ENCODE results near the gene EMC6.

Gene EMC6

GRCh38 chr17:3681057-3681456 lies 12.4 kb downstream of the EMC6 start:
- no peak overlapping the region for H2AFZ ChIP-seq (ENCODE audit: low read depth, low read length)
- H3K4me1 ChIP-seq (ENCODE audit: insufficient read depth, low read length): no peaks in the 10 kb centered on the region
- no peaks in the 10 kb centered on the region; the same call in 1 of the 2 replicates for H4K20me1 ChIP-seq (ENCODE audit: insufficient read depth, low read length)
- H3K9me3 ChIP-seq (ENCODE audit: insufficient read depth, low read length, severe bottlenecking): no peaks in the 10 kb centered on the region
- H3K27ac ChIP-seq (ENCODE audit: low read length): no peak overlapping the region
- no peak overlapping the region for H3K4me3 ChIP-seq (ENCODE audit: low read depth in 1 of 2, low read length in 2 of 2)
- TF ChIP-seq, protein P1, sequence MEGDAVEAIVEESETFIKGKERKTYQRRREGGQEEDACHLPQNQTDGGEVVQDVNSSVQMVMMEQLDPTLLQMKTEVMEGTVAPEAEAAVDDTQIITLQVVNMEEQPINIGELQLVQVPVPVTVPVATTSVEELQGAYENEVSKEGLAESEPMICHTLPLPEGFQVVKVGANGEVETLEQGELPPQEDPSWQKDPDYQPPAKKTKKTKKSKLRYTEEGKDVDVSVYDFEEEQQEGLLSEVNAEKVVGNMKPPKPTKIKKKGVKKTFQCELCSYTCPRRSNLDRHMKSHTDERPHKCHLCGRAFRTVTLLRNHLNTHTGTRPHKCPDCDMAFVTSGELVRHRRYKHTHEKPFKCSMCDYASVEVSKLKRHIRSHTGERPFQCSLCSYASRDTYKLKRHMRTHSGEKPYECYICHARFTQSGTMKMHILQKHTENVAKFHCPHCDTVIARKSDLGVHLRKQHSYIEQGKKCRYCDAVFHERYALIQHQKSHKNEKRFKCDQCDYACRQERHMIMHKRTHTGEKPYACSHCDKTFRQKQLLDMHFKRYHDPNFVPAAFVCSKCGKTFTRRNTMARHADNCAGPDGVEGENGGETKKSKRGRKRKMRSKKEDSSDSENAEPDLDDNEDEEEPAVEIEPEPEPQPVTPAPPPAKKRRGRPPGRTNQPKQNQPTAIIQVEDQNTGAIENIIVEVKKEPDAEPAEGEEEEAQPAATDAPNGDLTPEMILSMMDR (IDR thresholded peaks at IDR 0.05; ENCODE audit: borderline replicate concordance, extremely low read depth, low read length, poor library complexity, severe bottlenecking): no peak
- TF ChIP-seq EZH2 (IDR thresholded peaks at IDR 0.05; ENCODE audit: borderline replicate concordance, low read depth, low read length, severe bottlenecking): no peak
- H3K27me3 ChIP-seq (ENCODE audit: insufficient read depth, low read length, poor library complexity): no peaks in the 10 kb centered on the region
- H3K4me2 ChIP-seq (ENCODE audit: insufficient read depth, low read length): no peak overlapping the region
- no peak overlapping the region for H3K9ac ChIP-seq (ENCODE audit: low read depth, low read length)
- DNase-seq: no peak
- ATAC-seq (ENCODE audit: insufficient read depth, low read depth): no peak
- H3K79me2 ChIP-seq (ENCODE audit: insufficient read depth, low read length): no peaks in the 10 kb centered on the region
- H3K36me3 ChIP-seq (ENCODE audit: insufficient read depth, low read length): no peaks in the 10 kb centered on the region

DNA sequence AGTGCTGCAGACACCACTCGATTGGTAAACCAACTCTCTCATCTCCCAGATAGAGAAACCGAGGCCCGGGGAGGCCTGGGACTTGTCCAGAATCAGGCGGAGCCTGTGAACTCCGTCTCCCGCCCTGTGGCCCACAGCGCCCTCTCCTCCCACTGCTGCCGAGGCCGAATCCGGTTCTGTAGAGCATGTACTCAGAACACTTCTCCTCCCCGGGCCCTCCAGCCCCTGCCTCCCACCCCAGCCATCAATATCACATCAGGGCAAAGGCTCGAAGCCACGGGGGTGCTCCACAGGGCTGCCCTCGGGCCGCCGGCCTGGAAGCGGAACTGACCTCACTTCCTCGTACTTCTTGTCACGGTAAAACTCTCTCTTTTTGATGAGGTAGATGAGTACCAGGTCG lies 13.0 kb downstream of the EMC6 start:
- Histone ChIP-seq H3K4me3 (ENCODE audit: low read depth in 1 of 2, low read length in 2 of 2) (no peak overlapping the region), H3K27me3 (ENCODE audit: insufficient read depth, low read length, poor library complexity) (no peaks in the 10 kb centered on the region), H3K4me2 (ENCODE audit: insufficient read depth, low read length) (no peak overlapping the region), H3K36me3 (ENCODE audit: insufficient read depth, low read length) (no peaks in the 10 kb centered on the region), H3K9ac (ENCODE audit: low read depth, low read length) (no peak overlapping the region), H2AFZ (ENCODE audit: low read depth, low read length) (no peak overlapping the region), H4K20me1 (ENCODE audit: insufficient read depth, low read length) (no peaks in the 10 kb centered on the region; the same call in 1 of the 2 replicates), H3K27ac (ENCODE audit: low read length) (no peak overlapping the region), H3K4me1 (ENCODE audit: insufficient read depth, low read length) (no peaks in the 10 kb centered on the region), H3K79me2 (ENCODE audit: insufficient read depth, low read length) (no peaks in the 10 kb centered on the region), H3K9me3 (ENCODE audit: insufficient read depth, low read length, severe bottlenecking) (no peaks in the 10 kb centered on the region)
- TF ChIP-seq, protein P1 (IDR thresholded peaks at IDR 0.05; ENCODE audit: borderline replicate concordance, extremely low read depth, low read length, poor library complexity, severe bottlenecking): no peak
- TF ChIP-seq EZH2 (IDR thresholded peaks at IDR 0.05; ENCODE audit: borderline replicate concordance, low read depth, low read length, severe bottlenecking): no peak
- no peak for ATAC-seq (ENCODE audit: insufficient read depth, low read depth)
- DNase-seq: no peak

DNA sequence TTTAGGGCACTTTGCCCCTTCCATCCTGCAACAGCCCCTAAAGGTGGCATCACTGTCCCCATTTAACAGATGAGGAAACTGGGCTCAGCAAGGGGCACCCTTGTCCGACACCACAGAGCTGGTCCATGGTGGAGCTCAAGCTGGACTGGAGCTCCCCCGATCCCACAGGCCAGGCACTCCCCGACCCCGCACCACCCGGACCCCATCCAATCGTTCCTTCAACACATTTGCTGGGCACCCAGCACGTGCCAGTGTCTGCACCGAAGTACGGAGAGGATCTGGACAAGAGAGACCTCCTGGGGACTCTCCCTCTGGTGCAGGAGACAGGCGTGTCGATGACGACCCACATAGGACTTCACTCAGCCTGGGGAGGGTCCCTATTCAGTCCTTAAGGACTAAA lies 13.4 kb downstream of the EMC6 start:
- H3K27ac ChIP-seq (ENCODE audit: low read length): no peak overlapping the region

More for the DNA sequence above, 13.4 kb downstream of the EMC6 start:
- H3K4me1 ChIP-seq (ENCODE audit: insufficient read depth, low read length): no peaks in the 10 kb centered on the region
- no peak overlapping the region for H2AFZ ChIP-seq (ENCODE audit: low read depth, low read length)
- no peaks in the 10 kb centered on the region for H3K79me2 ChIP-seq (ENCODE audit: insufficient read depth, low read length)
- no peaks in the 10 kb centered on the region; the same call in 1 of the 2 replicates for H4K20me1 ChIP-seq (ENCODE audit: insufficient read depth, low read length)
- H3K9ac ChIP-seq (ENCODE audit: low read depth, low read length): no peak overlapping the region
- TF ChIP-seq EZH2 (IDR thresholded peaks at IDR 0.05; ENCODE audit: borderline replicate concordance, low read depth, low read length, severe bottlenecking): no peak
- TF ChIP-seq, protein P1 (IDR thresholded peaks at IDR 0.05; ENCODE audit: borderline replicate concordance, extremely low read depth, low read length, poor library complexity, severe bottlenecking): no peak
- ATAC-seq (ENCODE audit: insufficient read depth, low read depth): no peak
- no peaks in the 10 kb centered on the region for H3K27me3 ChIP-seq (ENCODE audit: insufficient read depth, low read length, poor library complexity)
- H3K9me3 ChIP-seq (ENCODE audit: insufficient read depth, low read length, severe bottlenecking): no peaks in the 10 kb centered on the region
- H3K4me2 ChIP-seq (ENCODE audit: insufficient read depth, low read length): no peak overlapping the region
- no peak overlapping the region for H3K4me3 ChIP-seq (ENCODE audit: low read depth in 1 of 2, low read length in 2 of 2)
- no peaks in the 10 kb centered on the region for H3K36me3 ChIP-seq (ENCODE audit: insufficient read depth, low read length)
- DNase-seq: no peak
